ENCODE results near the gene CDKN1B.
"Not testable (repeated sequence)": the region's sequence is repeated elsewhere in the genome, so short reads cannot be mapped to it uniquely, and the experiment has no call there.

Gene CDKN1B

DNA sequence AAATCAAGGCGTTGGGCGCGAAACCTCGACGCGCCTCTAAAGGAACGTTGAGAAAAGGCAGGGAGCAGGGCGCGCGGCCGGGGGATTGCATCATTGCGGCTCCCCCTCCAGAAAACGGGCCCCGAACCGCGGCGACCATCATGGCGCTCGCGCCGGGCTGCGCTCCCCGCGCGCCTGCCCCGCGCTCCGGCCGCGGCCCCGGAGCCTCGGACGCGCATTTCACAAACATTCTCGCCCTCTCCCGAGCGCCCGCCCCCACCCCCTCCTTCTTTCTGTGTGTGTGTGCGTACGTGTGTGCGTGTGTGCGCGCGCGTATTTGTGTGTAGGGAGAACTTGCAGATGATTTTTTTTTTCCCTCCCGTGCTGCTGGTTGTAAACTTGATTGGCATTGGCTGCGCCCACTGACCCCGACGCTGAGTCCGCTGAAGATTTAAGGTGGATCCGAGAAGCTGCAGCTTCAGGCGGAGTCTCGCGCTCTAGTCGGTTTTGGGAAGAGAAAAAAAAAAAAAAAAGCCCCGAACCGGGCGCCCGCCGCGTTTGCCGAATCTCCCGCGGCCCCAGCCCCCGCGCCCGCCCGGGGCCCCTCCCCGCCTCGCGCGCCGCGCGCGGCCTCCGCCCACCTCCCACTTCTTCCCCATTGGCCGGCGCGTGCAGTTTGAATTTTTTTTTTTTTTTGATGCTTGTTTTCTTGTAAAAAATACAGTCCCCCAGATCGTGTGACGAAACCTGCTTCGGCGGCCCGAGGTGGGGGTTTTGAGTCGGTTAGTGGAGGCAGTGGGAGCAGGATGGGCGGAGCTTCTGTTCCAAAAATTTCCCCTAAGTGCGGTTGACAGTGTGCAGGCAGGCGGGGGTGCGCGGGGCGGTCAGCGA, 8.2 kb downstream of the CDKN1B start:
- DNase-seq, result peak; percentile 97

DNA sequence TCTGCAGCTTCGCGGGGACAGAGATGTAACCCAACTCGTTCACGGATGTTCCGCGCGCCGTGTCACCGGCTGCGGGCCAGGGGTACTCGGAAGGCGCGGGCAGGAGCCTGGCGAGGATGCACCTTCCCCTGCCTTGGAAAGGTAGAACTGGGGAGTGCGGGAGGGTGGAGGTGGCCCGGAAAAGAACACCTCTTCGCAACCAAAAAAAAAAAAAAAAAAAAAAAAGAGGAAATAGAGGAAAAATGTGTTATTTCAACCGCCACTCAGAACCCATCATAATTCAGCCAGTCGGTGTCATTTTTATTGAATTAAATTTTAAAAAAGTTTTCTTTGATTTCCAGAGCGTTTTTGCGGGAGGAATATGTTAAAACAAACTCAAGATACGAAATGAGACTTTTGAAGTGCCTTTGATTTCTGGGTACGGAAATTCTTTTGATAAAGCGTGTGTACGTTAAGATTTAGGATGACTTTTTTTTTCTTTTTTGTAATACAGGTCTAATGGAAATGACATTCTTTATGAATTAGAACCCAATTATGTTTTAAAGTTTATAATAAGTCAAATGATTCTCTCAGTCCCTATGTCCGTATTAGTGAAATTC, 8.9 kb downstream of the CDKN1B start:
- no peak for DNase-seq

GRCh38 chr12:12726555-12727093, 9.5 kb downstream of the CDKN1B start:
- peak; percentile 47 for DNase-seq

GRCh38 chr12:12731178-12731577, 14.0 kb downstream of the CDKN1B start:
- DNase-seq, result no peak

DNA sequence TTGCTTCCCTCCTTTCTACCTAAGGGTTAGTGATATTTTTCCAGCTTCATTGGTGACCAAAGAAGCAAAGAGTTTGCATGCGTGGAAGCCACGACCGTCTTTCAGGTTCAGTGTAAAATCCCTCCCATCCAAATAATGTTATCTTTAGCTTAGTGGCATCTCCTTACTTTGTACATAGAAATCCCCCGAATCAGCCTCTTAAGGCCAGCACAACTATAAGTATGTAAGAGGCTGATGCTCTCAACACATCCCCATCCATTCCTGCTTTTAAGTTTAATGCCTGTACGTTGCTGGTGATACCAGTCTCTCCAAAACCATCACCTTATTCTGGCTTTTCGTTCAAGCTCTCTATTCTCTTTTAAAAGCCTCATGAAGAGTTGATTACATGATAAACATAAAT, 14.6 kb downstream of the CDKN1B start:
- no peak for DNase-seq

DNA sequence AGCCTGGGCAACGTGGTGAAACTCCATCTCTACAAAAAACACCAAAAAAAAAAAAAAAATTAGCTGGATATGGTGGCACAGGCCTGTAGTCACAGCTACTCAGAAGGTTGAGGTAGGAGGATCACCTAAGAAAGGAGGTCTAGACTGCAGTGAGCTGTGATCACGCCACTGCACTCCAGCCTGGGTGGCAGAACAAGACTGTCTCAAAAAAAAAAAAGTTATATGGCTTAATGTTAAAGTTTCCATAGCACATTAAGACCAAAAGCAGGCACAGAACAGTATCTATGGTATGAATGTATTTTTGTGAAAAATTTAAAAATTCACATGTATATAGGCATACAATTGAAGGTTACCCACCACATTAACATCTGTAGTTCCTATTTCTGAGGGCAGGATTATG, 15.9 kb downstream of the CDKN1B start:
- DNase-seq, result no peak

GRCh38 chr12:12734054-12734453, 16.9 kb downstream of the CDKN1B start:
- DNase-seq, result no peak

GRCh38 chr12:12734561-12735071, 17.4 kb downstream of the CDKN1B start:
- no peak for DNase-seq

DNA sequence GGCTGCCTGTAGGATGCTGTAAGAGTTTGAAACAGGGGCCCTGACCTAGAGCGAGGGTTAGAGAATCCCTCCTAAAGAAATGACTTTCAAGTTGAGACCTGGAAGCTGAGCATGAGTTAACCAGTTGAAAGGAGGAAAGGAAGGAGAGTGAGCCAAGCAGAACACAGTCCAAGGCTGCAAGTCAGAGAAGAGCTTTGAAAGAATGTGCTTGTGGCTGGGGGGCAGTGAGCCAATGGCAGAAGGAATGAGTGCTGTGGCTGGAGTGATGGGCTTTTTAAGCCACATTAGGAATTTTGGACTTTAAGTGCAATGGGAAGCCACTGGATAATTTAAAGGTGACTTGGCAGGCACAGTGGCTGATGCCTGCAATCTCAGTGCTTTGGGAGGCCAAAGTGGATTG, 18.1 kb downstream of the CDKN1B start:
- DNase-seq, result no peak

DNA sequence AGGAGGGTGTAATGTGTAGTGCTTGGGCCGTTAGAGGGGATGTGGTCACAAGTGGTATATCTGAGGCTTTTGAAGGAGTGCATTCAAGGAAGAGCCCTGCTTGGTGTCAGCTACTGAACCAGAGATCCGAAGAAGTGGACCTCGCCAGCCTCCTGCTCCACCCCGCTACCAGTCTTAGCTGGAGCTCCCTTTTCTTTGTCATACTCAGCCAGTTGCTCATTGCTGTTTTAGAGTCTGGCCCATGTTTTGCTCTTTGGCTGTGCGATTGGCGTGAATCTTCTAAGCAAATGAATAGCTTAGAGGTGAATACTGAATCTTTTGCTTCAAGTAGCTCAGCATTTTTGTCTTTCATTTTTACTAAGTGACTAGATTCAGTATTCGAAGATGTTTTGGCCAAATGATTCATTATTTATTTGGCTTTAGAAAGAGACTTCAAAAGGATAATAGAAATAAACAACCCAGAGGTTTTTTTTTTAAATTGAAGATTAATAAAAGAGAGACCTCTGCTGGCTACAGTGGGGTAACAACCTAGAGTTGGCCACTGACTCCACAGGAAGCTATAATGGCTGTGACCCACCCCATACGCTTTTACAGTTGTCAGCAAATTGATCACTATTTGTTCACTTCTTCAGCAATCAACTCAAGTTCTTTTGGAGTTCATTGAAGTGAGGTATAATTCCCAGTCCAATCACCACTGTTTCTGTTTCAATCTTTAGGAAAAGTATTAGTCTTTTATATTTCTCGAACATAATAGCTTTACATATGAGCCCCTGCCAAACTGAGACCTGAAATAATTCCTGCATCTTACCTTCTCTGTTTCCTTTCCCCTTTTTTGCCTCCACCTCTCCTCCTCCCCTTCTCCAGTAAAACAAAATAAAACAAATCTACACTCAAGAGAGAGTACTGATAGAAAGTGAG, 19.9 kb downstream of the CDKN1B start:
- peak; percentile 86 for DNase-seq

GRCh38 chr12:12738152-12738551, 21.0 kb downstream of the CDKN1B start:
- not testable (repeated sequence) for DNase-seq

GRCh38 chr12:12741660-12742059, 24.5 kb downstream of the CDKN1B start:
- no peak for DNase-seq

GRCh38 chr12:12744546-12745305, 27.6 kb downstream of the CDKN1B start:
- no peak for DNase-seq

DNA sequence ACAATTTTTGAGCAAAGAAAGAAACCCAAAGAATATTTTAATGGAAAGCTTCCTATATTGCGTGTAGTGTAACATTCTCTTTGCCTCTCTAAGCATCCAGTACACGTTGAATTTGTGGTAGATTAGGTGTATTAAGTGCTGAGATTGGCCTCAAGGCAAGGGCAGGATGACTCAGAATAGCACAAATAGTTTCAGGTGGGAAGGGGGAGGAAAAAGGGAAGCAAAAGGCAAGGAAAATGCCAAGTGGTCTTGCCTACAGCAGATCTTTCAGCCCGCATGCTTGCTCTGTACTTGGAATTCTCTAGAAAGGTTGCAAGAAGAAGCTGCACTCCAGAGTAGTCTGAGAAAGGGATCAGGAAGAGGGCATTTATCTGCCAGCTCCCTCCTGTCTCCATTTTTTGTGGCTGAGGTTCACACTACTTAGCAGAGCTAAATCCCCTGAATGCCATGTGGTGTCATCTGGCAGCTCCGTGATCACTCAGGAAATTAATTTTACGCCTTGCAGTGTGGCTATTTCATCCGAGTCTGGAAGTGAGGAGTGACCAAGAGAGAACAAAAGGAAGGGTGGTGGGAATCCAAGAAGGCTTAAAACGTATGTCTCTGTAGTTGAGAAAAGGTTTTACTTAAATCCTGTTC, 28.5 kb downstream of the CDKN1B start:
- DNase-seq, result no peak

GRCh38 chr12:12747278-12747677, 30.1 kb downstream of the CDKN1B start:
- DNase-seq, result no peak

- DNase-seq, result no peak
Observed at GRCh38 chr12:12748044-12748443, 30.9 kb downstream of the CDKN1B start.

DNA sequence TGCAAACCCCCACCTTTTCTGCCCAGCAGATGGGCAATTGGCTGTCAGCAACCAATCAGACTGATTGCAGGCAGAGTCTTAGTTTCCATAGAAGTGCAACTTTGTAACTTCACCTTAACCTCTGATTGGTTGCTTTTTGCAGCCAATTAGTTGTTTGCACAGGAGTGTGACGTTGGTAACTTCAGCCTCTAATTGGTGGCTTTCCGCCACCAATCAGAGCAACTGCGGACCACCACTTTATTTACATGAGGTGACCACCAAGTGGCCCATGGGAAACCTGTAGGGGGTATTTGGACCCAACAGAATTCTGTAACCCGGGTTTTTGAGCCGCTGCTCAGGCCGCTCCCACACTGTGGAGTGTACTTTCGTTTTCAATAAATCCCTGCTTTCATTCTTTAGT, 32.3 kb downstream of the CDKN1B start:
- no peak for DNase-seq

DNA sequence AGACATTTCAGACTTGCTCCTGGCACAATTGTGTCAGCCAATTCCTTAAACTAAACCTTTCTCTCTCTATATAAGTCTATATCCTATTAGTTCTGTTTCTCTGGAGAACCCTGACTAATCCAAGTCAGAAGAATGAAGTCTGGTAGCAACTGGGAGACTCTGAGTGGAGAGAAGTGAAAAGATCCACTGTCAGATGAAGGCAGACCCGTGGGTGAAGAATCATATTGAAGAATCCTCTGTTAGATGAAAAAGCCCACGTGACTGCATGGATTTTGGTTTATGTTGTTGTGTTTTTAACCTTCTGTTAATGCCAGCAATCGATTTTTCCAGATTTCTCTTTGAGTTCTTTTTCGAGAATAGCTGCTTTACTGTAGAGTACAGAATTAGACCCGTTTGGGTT, 38.8 kb downstream of the CDKN1B start:
- no peak for DNase-seq

DNA sequence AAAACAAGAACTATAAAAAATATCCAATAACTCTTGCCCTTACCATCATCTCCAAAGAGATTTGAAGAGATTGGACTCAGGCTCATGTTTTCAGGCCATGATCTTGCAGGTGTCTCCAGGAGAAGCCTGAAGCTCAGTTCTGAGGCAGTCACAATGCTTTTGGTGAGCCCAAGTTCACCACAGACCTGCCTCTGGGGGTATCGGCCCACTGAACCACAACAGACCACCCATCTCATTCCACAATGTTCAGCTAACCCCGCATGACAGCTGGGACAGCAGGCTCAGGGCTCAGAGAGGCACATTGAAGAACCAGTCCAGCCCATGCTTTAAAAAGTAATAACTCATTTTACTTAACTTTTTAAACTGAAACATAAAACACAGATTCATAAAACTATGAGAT, 40.0 kb downstream of the CDKN1B start:
- no peak for DNase-seq

GRCh38 chr12:12759234-12759915, 42.2 kb downstream of the CDKN1B start:
- no peak for DNase-seq

GRCh38 chr12:12764824-12765223, 47.7 kb downstream of the CDKN1B start:
- no peak for DNase-seq

All from activated CD4-positive, alpha-beta T cell treated with anti-CD3 and anti-CD28 coated beads, Interleukin-10, Interleukin-2, amounts not matched to agents 100 ng/mL and 50 ng/mL, durations not matched to agents 16 hours and 8 hours (primary cell).